K562 (cell line): Measurements from ENCODE around the gene STX2.

ENCODE experiments used
- THRAP3 ChIP-seq: fragments of 450-650 bp; IDR thresholded peaks from 2 replicates; pipeline ENCODE4 v1.6.1; 2016; ENCODE audit warnings: mild to moderate bottlenecking, inconsistent platforms, borderline replicate concordance
- TF ChIP-seq, protein P1 (sequence below), 2 experiments: fragments of 450-650 bp; formaldehyde crosslinking in 1 of 2; IDR thresholded peaks; 2 replicates each; pipeline versions ENCODE4 v1.4.0 to v1.6.1; 2014 to 2020; ENCODE audit warnings: mild to moderate bottlenecking in 2 of 2, borderline replicate concordance in 1 of 2, low read depth in 1 of 2
- TF ChIP-seq, protein P2 (sequence below), 3 experiments: IDR thresholded peaks in 2 of 3; conservative IDR thresholded peaks in 1 of 3; 2 replicates each; pipeline ENCODE4 v1.5.1; 2011 to 2012; ENCODE audit warnings: low read length in 3 of 3, mild to moderate bottlenecking in 3 of 3, control low read depth in 2 of 3, improper control_type of control experiment in 1 of 3, inconsistent platforms in 1 of 3, low read depth in 1 of 3, mixed read lengths in 1 of 3, moderate library complexity in 1 of 3; ENCODE audit not compliant: insufficient read depth in 2 of 3

DNA sequence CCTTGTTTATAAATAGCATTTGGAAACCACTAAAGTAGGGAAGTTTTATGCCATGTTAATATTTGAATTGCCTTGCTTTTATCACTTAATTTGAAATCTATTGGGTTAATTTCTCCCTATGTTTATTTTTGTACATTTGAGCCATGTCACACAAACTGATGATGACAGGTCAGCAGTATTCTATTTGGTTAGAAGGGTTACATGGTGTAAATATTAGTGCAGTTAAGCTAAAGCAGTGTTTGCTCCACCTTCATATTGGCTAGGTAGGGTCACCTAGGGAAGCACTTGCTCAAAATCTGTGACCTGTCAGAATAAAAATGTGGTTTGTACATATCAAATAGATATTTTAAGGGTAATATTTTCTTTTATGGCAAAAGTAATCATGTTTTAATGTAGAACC, 37.2 kb upstream of the STX2 start:
- TF ChIP-seq THRAP3: no peak
- TF ChIP-seq, protein P1, sequence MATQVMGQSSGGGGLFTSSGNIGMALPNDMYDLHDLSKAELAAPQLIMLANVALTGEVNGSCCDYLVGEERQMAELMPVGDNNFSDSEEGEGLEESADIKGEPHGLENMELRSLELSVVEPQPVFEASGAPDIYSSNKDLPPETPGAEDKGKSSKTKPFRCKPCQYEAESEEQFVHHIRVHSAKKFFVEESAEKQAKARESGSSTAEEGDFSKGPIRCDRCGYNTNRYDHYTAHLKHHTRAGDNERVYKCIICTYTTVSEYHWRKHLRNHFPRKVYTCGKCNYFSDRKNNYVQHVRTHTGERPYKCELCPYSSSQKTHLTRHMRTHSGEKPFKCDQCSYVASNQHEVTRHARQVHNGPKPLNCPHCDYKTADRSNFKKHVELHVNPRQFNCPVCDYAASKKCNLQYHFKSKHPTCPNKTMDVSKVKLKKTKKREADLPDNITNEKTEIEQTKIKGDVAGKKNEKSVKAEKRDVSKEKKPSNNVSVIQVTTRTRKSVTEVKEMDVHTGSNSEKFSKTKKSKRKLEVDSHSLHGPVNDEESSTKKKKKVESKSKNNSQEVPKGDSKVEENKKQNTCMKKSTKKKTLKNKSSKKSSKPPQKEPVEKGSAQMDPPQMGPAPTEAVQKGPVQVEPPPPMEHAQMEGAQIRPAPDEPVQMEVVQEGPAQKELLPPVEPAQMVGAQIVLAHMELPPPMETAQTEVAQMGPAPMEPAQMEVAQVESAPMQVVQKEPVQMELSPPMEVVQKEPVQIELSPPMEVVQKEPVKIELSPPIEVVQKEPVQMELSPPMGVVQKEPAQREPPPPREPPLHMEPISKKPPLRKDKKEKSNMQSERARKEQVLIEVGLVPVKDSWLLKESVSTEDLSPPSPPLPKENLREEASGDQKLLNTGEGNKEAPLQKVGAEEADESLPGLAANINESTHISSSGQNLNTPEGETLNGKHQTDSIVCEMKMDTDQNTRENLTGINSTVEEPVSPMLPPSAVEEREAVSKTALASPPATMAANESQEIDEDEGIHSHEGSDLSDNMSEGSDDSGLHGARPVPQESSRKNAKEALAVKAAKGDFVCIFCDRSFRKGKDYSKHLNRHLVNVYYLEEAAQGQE (IDR thresholded peaks at IDR 0.05; ENCODE audit: borderline replicate concordance): no peak
- TF ChIP-seq, protein P1 (CRISPR knock-in tag; IDR thresholded peaks at IDR 0.05; ENCODE audit: low read depth): no peak
- TF ChIP-seq, protein P2, sequence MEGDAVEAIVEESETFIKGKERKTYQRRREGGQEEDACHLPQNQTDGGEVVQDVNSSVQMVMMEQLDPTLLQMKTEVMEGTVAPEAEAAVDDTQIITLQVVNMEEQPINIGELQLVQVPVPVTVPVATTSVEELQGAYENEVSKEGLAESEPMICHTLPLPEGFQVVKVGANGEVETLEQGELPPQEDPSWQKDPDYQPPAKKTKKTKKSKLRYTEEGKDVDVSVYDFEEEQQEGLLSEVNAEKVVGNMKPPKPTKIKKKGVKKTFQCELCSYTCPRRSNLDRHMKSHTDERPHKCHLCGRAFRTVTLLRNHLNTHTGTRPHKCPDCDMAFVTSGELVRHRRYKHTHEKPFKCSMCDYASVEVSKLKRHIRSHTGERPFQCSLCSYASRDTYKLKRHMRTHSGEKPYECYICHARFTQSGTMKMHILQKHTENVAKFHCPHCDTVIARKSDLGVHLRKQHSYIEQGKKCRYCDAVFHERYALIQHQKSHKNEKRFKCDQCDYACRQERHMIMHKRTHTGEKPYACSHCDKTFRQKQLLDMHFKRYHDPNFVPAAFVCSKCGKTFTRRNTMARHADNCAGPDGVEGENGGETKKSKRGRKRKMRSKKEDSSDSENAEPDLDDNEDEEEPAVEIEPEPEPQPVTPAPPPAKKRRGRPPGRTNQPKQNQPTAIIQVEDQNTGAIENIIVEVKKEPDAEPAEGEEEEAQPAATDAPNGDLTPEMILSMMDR (IDR thresholded peaks at IDR 0.05 in 2 of 3, conservative IDR thresholded peaks at IDR 0.05 in 1 of 3; ENCODE audit: insufficient read depth in 2 of 3, low read depth in 1 of 3, low read length in 3 of 3): no peak
